Measurements from ENCODE around the gene PLEKHG2. TPM values are rescaled to one million over a fixed set of nuclear protein-coding genes. Genes with fewer than 3 reads are reported as not detected.

The PLEKHG2 gene
- total and polyA plus RNA-seq, 3 donors from 2014 or later = 22.6 to 32.8 (median 29.2) TPM

DNA sequence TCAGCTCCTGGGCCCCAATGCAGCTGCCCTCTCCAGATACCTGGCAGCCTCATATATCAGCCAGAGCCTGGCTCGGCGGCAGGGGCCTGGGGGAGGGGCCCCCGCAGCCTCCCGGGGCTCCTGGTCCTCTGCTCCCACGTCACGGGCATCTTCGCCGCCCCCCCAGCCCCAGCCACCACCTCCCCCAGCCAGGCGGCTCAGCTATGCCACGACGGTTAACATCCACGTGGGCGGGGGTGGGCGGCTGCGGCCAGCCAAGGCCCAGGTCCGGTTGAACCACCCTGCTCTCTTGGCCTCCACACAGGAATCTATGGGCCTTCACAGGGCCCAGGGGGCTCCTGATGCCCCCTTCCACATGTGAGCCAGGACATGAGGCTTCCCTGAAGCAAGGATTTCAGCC, 12.5 kb downstream of the PLEKHG2 start:
- Histone ChIP-seq H3K4me1 (peaks cover 19% of the 10 kb centered on the region), H3K27ac (no peak overlapping the region), H3K27me3 (no peaks in the 10 kb centered on the region), H3K9me3 (no peaks in the 10 kb centered on the region), H3K36me3 (ENCODE audit: low read depth, missing control alignments) (no peaks in the 10 kb centered on the region), H3K4me3 (no peak overlapping the region)
- DNase-seq = no peak
- TF ChIP-seq POLR2A (IDR thresholded peaks at IDR 0.05) = no peak
- TF ChIP-seq, protein P1, sequence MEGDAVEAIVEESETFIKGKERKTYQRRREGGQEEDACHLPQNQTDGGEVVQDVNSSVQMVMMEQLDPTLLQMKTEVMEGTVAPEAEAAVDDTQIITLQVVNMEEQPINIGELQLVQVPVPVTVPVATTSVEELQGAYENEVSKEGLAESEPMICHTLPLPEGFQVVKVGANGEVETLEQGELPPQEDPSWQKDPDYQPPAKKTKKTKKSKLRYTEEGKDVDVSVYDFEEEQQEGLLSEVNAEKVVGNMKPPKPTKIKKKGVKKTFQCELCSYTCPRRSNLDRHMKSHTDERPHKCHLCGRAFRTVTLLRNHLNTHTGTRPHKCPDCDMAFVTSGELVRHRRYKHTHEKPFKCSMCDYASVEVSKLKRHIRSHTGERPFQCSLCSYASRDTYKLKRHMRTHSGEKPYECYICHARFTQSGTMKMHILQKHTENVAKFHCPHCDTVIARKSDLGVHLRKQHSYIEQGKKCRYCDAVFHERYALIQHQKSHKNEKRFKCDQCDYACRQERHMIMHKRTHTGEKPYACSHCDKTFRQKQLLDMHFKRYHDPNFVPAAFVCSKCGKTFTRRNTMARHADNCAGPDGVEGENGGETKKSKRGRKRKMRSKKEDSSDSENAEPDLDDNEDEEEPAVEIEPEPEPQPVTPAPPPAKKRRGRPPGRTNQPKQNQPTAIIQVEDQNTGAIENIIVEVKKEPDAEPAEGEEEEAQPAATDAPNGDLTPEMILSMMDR (IDR thresholded peaks at IDR 0.05) = no peak
- intact Hi-C loops (cut with DNase I; ENCODE audit: low total_unique reads) = loop anchor here (10.0 kb wide), 1 partner anchor 110 kb away; the partner anchor contains the start of gene EID2B
- 81 to 91% methylated on average over 8 to 16 of the region's 16 CpGs for WGBS, 2 donors

DNA sequence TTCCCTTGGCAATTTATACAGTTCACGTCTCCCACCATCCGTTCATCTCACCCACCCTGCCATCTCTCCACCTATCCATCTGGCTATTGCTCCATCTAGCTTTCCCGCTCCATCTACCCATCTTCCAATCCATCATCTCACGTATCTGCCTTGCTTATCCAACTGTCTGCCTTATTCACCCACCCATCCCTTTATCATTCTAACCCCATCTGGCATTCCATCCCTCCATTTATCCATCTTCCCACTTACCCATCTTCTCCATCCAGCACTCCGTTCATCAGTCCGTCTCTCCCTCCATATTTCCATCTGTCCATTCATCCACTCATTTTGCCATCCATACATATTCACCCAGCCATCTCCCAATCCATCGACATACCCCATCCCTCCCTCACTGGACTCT, 13.3 kb downstream of the PLEKHG2 start:
- 91 to 92% methylated on average over 7 of the region's 7 CpGs for WGBS, 2 donors
- Histone ChIP-seq H3K27me3 (no peaks in the 10 kb centered on the region), H3K9me3 (no peaks in the 10 kb centered on the region), H3K4me1 (peaks cover 19% of the 10 kb centered on the region), H3K4me3 (no peak overlapping the region), H3K36me3 (ENCODE audit: low read depth, missing control alignments) (no peaks in the 10 kb centered on the region), H3K27ac (no peak overlapping the region)
- TF ChIP-seq, protein P1 (IDR thresholded peaks at IDR 0.05) = no peak
- TF ChIP-seq POLR2A (IDR thresholded peaks at IDR 0.05) = no peak
- DNase-seq = no peak
- intact Hi-C loops (cut with DNase I; ENCODE audit: low total_unique reads) = loop anchor here (10.0 kb wide), 1 partner anchor 109 kb away; the partner anchor contains the start of gene EID2B

DNA sequence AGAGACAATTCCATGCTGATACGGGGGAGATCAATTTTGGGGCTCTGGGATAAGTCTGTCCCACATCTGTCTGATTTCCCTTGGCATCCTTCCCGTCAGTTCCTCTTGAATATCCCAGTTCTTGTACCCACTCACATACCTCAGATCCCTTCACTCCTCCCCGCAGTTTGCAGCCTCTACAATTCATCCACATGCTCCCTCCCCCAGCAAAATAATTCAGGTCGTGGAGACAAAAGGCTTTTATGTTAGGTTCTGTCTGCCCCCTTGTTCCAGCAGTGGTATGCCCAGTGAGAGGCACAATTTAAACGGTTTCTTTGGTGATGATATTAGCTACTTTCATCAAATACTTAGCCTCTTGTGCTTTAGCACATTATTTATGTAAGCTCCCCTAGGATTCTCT, 13.7 kb downstream of the PLEKHG2 start:
- Histone ChIP-seq H3K9me3 (no peaks in the 10 kb centered on the region), H3K4me1 (peaks cover 19% of the 10 kb centered on the region), H3K27ac (no peak overlapping the region), H3K36me3 (ENCODE audit: low read depth, missing control alignments) (no peaks in the 10 kb centered on the region), H3K27me3 (no peaks in the 10 kb centered on the region), H3K4me3 (no peak overlapping the region)
- no peak for DNase-seq
- intact Hi-C loops (cut with DNase I; ENCODE audit: low total_unique reads) = loop anchor here (10.0 kb wide), 1 partner anchor 109 kb away; the partner anchor contains the start of gene EID2B
- WGBS, 2 donors = 58 to 59% methylated on average over 5 of the region's 5 CpGs
- TF ChIP-seq, protein P1 (IDR thresholded peaks at IDR 0.05) = no peak
- TF ChIP-seq POLR2A (IDR thresholded peaks at IDR 0.05) = no peak

DNA sequence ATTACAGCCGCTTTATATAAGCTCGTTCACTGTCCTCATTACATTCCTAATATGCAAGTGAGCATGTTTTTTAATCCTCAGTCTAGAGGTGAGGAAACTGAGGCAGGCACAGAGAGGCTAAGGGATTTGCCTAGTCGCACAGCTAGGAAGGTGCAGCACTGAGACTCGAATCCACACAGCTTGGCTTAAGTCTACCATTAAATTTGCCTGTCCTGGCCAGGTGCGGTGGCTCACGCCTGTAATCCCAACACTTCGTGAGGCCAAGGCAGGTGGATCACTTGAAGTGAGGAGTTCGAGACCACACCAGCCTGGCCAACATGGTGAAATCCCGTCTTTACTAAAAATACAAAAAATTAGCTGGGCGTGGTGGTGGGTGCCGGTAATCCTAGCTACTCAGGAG, 15.2 kb downstream of the PLEKHG2 start:
- no peak for DNase-seq
- H3K27me3 ChIP-seq = no peaks in the 10 kb centered on the region
- H3K4me3 ChIP-seq = no peak overlapping the region
- peak overlapping the region in 1 of 2 donors; percentile 81 for H3K27ac ChIP-seq
- TF ChIP-seq, protein P1 (IDR thresholded peaks at IDR 0.05) = no peak
- no peak for TF ChIP-seq POLR2A (IDR thresholded peaks at IDR 0.05)
- peaks cover 19% of the 10 kb centered on the region for H3K4me1 ChIP-seq
- 93 to 95% methylated on average over 11 of the region's 11 CpGs for WGBS, 2 donors
- intact Hi-C loops (cut with DNase I; ENCODE audit: low total_unique reads) = loop anchor here (10.0 kb wide), 1 partner anchor 107 kb away; the partner anchor contains the start of gene EID2B
- no peaks in the 10 kb centered on the region for H3K36me3 ChIP-seq (ENCODE audit: low read depth, missing control alignments)
- H3K9me3 ChIP-seq = no peaks in the 10 kb centered on the region
